Keratinocyte (primary cell): ENCODE measurements around the gene SERPINB11.

ENCODE experiments used
- EZH2 ChIP-seq: IDR thresholded peaks from one replicate; pipeline ENCODE4 v1.6.1; 2012; ENCODE audit warnings: inconsistent platforms, mild to moderate bottlenecking, low read length, moderate library complexity
- TF ChIP-seq, protein P1 (sequence below), 3 experiments: IDR thresholded peaks in 1 of 3; conservative IDR thresholded peaks in 1 of 3; optimal IDR thresholded peaks in 1 of 3; 2 replicates in 2 of 3; 3 replicates in 1 of 3; pipeline versions ENCODE3 to v1.5.1; 2011; ENCODE audit warnings: low read length in 3 of 3, mild to moderate bottlenecking in 3 of 3, moderate library complexity in 2 of 3, control low read depth in 1 of 3, inconsistent platforms in 1 of 3; ENCODE audit not compliant: insufficient read depth in 2 of 3; ENCODE audit errors: extremely low read depth in 1 of 3

DNA sequence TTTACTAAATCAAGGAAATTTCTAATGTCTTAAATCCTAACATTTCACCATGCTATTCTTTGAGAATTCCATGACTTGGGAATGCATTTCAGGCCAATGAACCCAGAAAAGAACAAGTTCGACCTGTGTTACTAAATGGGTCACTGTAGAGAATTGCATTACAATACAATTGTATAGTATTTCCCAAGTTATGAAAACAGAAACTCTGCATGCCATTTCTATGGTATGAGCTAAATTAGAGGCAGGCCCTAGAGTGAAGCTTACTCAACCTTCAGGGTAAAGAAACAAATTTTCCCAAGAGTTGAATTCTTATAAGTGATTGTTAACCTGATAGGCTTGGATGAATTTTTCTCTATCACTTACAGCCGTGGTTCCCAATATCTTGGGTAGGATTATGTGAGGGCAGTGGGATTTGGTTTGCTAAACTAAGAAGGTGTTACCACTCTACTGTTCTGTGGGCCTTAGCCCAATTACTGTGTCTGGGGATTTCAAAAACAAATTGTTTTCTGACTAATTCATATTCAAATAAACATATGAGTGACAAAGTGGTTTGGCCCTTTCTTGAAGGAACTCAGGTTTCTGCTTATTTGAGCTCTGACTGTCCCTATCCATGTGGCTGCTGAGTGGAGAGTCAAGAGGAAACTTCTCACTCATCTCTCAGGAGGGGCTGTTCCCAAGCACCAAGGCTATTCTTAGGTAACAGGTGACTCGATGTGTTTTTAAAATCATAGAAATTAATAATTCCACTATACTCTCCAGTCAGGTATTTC, 61.3 kb downstream of the SERPINB11 start:
- TF ChIP-seq, protein P1, sequence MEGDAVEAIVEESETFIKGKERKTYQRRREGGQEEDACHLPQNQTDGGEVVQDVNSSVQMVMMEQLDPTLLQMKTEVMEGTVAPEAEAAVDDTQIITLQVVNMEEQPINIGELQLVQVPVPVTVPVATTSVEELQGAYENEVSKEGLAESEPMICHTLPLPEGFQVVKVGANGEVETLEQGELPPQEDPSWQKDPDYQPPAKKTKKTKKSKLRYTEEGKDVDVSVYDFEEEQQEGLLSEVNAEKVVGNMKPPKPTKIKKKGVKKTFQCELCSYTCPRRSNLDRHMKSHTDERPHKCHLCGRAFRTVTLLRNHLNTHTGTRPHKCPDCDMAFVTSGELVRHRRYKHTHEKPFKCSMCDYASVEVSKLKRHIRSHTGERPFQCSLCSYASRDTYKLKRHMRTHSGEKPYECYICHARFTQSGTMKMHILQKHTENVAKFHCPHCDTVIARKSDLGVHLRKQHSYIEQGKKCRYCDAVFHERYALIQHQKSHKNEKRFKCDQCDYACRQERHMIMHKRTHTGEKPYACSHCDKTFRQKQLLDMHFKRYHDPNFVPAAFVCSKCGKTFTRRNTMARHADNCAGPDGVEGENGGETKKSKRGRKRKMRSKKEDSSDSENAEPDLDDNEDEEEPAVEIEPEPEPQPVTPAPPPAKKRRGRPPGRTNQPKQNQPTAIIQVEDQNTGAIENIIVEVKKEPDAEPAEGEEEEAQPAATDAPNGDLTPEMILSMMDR (optimal IDR thresholded peaks at IDR 0.05 in 1 of 3, IDR thresholded peaks at IDR 0.05 in 1 of 3, conservative IDR thresholded peaks at IDR 0.05 in 1 of 3; ENCODE audit: extremely low read depth in 1 of 3, insufficient read depth in 2 of 3, low read length in 3 of 3) = no peak
- no peak for TF ChIP-seq EZH2
